Brain microvascular endothelial cell (primary cell): Measurements from ENCODE around the gene MAX.

Source experiments
- DNase-seq: peaks from one replicate; pipeline ENCODE4 v3.0.0-alpha.2; 2020
- H3K27ac ChIP-seq: fragments of 250-450 bp; sonication (Bioruptor Pico); 2 replicates; pipeline ENCODE4 v1.5.1; 2020; ENCODE audit warnings: mild to moderate bottlenecking, moderate library complexity
- H3K27me3 ChIP-seq: fragments of 250-450 bp; sonication (Bioruptor Pico); replicated peaks from 2 replicates; pipeline ENCODE4 v1.5.1; 2020; ENCODE audit warnings: mild to moderate bottlenecking
- H3K36me3 ChIP-seq: fragments of 250-450 bp; sonication (Bioruptor Pico); replicated peaks from 2 replicates; pipeline ENCODE4 v1.5.1; 2020; ENCODE audit warnings: mild to moderate bottlenecking
- H3K4me3 ChIP-seq: 2 replicates; pipeline ENCODE4 v1.5.1; 2011; ENCODE audit warnings: low read depth, mild to moderate bottlenecking, control low read depth, low read length, moderate library complexity
- CTCF ChIP-seq: IDR thresholded peaks from 2 replicates; pipeline ENCODE4 v1.5.1; 2011; ENCODE audit warnings: low read depth, mild to moderate bottlenecking, moderate library complexity, low read length, control low read depth, inconsistent platforms; ENCODE audit errors: missing control alignments
- in situ Hi-C: cut with HindIII; loops from 2 replicates; pipeline ENCODE4 v1.10.0; 2017; ENCODE audit warnings: low sequenced_read_pairs, low pct_ligation_motif_present

The MAX gene

GRCh38 chr14:65132855-65133254 lies 30.5 kb upstream of the MAX start:
- Histone ChIP-seq H3K27me3 (no peaks in the 10 kb centered on the region), H3K4me3 (no peak overlapping the region), H3K36me3 (no peaks in the 10 kb centered on the region), H3K27ac (no peak overlapping the region)
- no peak for DNase-seq
- TF ChIP-seq CTCF: no peak
- in situ Hi-C loops: no loop called here

GRCh38 chr14:65131301-65131701 lies 29.0 kb upstream of the MAX start:
- TF ChIP-seq CTCF: no peak
- in situ Hi-C loops: no loop called here
- Histone ChIP-seq H3K27me3 (no peaks in the 10 kb centered on the region), H3K4me3 (no peak overlapping the region), H3K36me3 (no peaks in the 10 kb centered on the region), H3K27ac (no peak overlapping the region)
- peak; percentile 27 for DNase-seq

GRCh38 chr14:65128096-65128495 lies 25.8 kb upstream of the MAX start:
- Histone ChIP-seq H3K36me3 (no peaks in the 10 kb centered on the region), H3K27me3 (no peaks in the 10 kb centered on the region)

GRCh38 chr14:65117769-65118745 lies 15.7 kb upstream of the MAX start:
- in situ Hi-C loops: no loop called here
- no peak for DNase-seq
- TF ChIP-seq CTCF: no peak
- Histone ChIP-seq H3K4me3 (no peak overlapping the region), H3K27me3 (no peaks in the 10 kb centered on the region), H3K27ac (no peak overlapping the region), H3K36me3 (no peaks in the 10 kb centered on the region)

More at GRCh38 chr14:65128096-65128495, 25.8 kb upstream of the MAX start:
- no peak for TF ChIP-seq CTCF
- no peak overlapping the region for H3K4me3 ChIP-seq
- DNase-seq: no peak
- in situ Hi-C loops: no loop called here
- H3K27ac ChIP-seq: no peak overlapping the region

GRCh38 chr14:65115615-65116014 lies 13.3 kb upstream of the MAX start:
- DNase-seq: no peak
- no peak for TF ChIP-seq CTCF
- Histone ChIP-seq H3K36me3 (no peaks in the 10 kb centered on the region), H3K27ac (no peak overlapping the region), H3K27me3 (no peaks in the 10 kb centered on the region), H3K4me3 (no peak overlapping the region)
- in situ Hi-C loops: no loop called here
